ENCODE data around the gene TCF4.

DNA sequence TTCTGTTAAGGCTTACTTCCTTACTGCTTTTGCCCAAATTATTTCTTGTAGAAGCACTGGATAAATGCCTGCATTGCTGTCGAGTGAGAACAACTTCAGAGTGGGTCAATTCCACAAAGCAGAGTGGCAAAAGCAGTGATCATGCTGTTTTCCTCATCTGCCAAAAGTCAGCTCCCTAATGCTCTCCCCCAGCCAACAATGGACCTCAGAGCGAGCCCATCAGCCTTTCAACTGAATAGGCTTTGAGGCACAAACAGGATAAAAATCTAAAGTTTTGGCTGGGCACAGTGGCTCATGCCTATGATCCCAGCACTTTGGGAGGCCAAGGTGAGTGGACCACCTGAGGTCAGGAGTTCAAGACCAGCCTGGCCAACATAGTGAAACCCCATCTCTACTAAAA, 222.7 kb downstream of the TCF4 start:
- TF ChIP-seq POLR2A (IDR thresholded peaks at IDR 0.05; ENCODE audit: borderline replicate concordance, extremely low read depth, insufficient read depth, insufficient read length) (no peak), SRF (IDR thresholded peaks at IDR 0.05; ENCODE audit: low read depth) (no peak), SIN3A (IDR thresholded peaks at IDR 0.05; ENCODE audit: low read depth) (no peak), TCF7L2 (IDR thresholded peaks at IDR 0.05; ENCODE audit: borderline replicate concordance, extremely low read depth, insufficient read depth, insufficient read length) (no peak)
- TF ChIP-seq, protein P1, sequence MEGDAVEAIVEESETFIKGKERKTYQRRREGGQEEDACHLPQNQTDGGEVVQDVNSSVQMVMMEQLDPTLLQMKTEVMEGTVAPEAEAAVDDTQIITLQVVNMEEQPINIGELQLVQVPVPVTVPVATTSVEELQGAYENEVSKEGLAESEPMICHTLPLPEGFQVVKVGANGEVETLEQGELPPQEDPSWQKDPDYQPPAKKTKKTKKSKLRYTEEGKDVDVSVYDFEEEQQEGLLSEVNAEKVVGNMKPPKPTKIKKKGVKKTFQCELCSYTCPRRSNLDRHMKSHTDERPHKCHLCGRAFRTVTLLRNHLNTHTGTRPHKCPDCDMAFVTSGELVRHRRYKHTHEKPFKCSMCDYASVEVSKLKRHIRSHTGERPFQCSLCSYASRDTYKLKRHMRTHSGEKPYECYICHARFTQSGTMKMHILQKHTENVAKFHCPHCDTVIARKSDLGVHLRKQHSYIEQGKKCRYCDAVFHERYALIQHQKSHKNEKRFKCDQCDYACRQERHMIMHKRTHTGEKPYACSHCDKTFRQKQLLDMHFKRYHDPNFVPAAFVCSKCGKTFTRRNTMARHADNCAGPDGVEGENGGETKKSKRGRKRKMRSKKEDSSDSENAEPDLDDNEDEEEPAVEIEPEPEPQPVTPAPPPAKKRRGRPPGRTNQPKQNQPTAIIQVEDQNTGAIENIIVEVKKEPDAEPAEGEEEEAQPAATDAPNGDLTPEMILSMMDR (IDR thresholded peaks at IDR 0.05 in 2 of 3, conservative IDR thresholded peaks at IDR 0.05 in 1 of 3; ENCODE audit: borderline replicate concordance in 1 of 3, insufficient read depth in 1 of 3, low read depth in 2 of 3, low read length in 2 of 3) = no peak
